Measurements from ENCODE around the gene TMED4. TPM values are rescaled to one million over a fixed set of nuclear protein-coding genes. Genes with fewer than 3 reads are reported as not detected.

Gene TMED4
- total and polyA plus RNA-seq, 2 of the 13 experiments (the other 11 are each of a cell fraction or from before 2014, with no cell fraction given), result 81.4 to 109 TPM

DNA sequence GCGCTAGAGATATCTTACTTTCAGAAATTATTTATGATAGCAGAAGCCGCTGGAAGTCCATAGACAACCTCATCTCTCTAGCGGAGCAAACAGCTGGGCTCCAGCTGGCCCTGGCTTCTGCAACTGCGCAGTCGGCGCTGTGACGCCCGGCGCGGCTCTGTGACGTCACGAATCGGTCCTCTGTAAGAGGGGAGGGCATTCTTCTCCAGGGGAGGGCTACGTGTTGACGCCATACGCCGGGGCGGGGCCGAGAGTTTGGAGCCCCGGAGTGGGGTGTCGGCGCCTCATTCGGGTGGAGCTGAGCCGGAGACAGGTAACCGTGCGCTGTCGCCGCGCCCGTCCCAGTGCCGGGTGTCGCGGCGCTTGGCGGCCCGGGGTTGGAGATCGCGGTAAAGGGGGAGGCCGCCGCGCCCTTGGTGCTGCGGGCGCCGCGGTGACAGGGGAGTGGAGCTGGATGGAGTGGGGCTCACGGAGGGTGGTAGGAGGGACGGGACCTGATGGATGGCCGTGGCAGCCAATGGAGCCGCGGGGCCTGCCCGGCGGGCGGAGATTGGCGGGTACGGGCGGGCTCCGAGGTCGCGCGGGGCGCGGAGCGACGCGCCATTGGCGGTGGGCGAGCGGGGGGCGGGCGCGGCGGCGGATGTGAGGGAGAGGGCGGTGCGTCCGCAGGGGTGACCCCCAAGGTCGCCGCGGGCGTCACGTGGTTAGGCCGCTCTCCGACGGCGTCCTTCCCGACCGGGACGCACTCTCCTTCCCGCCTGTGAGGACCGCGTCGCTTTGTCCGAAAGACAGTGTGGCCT lies 24.5 kb upstream of the TMED4 start, which contains the start of gene OGDH (continued):
- no peak for TF ChIP-seq PHB2 (IDR thresholded peaks at IDR 0.05; ENCODE audit: partially characterized antibody)
- TF ChIP-seq, protein P1, sequence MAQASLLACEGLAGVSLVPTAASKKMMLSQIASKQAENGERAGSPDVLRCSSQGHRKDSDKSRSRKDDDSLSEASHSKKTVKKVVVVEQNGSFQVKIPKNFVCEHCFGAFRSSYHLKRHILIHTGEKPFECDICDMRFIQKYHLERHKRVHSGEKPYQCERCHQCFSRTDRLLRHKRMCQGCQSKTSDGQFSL (CRISPR knock-in tag; IDR thresholded peaks at IDR 0.05), result 0 out of 2 replicates have a peak, but pooled peaks have one; percentile 20
- no peak for TF ChIP-seq ARHGAP35 (CRISPR knock-in tag; IDR thresholded peaks at IDR 0.05; ENCODE audit: borderline replicate concordance)
- TF ChIP-seq, protein P2, sequence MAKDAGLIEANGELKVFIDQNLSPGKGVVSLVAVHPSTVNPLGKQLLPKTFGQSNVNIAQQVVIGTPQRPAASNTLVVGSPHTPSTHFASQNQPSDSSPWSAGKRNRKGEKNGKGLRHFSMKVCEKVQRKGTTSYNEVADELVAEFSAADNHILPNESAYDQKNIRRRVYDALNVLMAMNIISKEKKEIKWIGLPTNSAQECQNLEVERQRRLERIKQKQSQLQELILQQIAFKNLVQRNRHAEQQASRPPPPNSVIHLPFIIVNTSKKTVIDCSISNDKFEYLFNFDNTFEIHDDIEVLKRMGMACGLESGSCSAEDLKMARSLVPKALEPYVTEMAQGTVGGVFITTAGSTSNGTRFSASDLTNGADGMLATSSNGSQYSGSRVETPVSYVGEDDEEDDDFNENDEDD (CRISPR knock-in tag; IDR thresholded peaks at IDR 0.05; ENCODE audit: borderline replicate concordance), result peak; percentile 90; the same call in 1 of the 2 replicates
- TF ChIP-seq HNRNPUL1 (IDR thresholded peaks at IDR 0.05; ENCODE audit: low read depth, low read length), result no peak
- TF ChIP-seq ZNF230 (CRISPR knock-in tag; IDR thresholded peaks at IDR 0.05), result no peak
- TF ChIP-seq ZNF781 (CRISPR knock-in tag; IDR thresholded peaks at IDR 0.05; ENCODE audit: borderline replicate concordance, not compliant biosample characterization), result no peak
- TF ChIP-seq ZNF343 (CRISPR knock-in tag; IDR thresholded peaks at IDR 0.05), result peak; percentile 50
- TF ChIP-seq, protein P3, sequence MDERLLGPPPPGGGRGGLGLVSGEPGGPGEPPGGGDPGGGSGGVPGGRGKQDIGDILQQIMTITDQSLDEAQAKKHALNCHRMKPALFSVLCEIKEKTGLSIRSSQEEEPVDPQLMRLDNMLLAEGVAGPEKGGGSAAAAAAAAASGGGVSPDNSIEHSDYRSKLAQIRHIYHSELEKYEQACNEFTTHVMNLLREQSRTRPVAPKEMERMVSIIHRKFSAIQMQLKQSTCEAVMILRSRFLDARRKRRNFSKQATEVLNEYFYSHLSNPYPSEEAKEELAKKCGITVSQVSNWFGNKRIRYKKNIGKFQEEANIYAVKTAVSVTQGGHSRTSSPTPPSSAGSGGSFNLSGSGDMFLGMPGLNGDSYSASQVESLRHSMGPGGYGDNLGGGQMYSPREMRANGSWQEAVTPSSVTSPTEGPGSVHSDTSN (CRISPR knock-in tag; IDR thresholded peaks at IDR 0.05), result peak; percentile 91
- peak; percentile 74; the same call in 1 of the 2 replicates for TF ChIP-seq SALL2 (CRISPR knock-in tag; IDR thresholded peaks at IDR 0.05)
- TF ChIP-seq, protein P4, sequence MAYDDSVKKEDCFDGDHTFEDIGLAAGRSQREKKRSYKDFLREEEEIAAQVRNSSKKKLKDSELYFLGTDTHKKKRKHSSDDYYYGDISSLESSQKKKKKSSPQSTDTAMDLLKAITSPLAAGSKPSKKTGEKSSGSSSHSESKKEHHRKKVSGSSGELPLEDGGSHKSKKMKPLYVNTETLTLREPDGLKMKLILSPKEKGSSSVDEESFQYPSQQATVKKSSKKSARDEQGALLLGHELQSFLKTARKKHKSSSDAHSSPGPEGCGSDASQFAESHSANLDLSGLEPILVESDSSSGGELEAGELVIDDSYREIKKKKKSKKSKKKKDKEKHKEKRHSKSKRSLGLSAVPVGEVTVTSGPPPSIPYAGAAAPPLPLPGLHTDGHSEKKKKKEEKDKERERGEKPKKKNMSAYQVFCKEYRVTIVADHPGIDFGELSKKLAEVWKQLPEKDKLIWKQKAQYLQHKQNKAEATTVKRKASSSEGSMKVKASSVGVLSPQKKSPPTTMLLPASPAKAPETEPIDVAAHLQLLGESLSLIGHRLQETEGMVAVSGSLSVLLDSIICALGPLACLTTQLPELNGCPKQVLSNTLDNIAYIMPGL (CRISPR knock-in tag; IDR thresholded peaks at IDR 0.05; ENCODE audit: borderline replicate concordance in 1 of 2, low read depth in 1 of 2), result peak in 1 of 2 experiments; percentile 74; a peak in 1 of 4 replicates
- TF ChIP-seq ZMYM4 (CRISPR knock-in tag; IDR thresholded peaks at IDR 0.05), result peak; percentile 76
- TF ChIP-seq, protein P5, sequence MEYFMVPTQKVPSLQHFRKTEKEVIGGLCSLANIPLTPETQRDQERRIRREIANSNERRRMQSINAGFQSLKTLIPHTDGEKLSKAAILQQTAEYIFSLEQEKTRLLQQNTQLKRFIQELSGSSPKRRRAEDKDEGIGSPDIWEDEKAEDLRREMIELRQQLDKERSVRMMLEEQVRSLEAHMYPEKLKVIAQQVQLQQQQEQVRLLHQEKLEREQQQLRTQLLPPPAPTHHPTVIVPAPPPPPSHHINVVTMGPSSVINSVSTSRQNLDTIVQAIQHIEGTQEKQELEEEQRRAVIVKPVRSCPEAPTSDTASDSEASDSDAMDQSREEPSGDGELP (IDR thresholded peaks at IDR 0.05; ENCODE audit: borderline replicate concordance, low read depth), result peak; percentile 100
- TF ChIP-seq U2AF2 (IDR thresholded peaks at IDR 0.05; ENCODE audit: low read depth, low read length), result no peak
- TF ChIP-seq, protein P6, sequence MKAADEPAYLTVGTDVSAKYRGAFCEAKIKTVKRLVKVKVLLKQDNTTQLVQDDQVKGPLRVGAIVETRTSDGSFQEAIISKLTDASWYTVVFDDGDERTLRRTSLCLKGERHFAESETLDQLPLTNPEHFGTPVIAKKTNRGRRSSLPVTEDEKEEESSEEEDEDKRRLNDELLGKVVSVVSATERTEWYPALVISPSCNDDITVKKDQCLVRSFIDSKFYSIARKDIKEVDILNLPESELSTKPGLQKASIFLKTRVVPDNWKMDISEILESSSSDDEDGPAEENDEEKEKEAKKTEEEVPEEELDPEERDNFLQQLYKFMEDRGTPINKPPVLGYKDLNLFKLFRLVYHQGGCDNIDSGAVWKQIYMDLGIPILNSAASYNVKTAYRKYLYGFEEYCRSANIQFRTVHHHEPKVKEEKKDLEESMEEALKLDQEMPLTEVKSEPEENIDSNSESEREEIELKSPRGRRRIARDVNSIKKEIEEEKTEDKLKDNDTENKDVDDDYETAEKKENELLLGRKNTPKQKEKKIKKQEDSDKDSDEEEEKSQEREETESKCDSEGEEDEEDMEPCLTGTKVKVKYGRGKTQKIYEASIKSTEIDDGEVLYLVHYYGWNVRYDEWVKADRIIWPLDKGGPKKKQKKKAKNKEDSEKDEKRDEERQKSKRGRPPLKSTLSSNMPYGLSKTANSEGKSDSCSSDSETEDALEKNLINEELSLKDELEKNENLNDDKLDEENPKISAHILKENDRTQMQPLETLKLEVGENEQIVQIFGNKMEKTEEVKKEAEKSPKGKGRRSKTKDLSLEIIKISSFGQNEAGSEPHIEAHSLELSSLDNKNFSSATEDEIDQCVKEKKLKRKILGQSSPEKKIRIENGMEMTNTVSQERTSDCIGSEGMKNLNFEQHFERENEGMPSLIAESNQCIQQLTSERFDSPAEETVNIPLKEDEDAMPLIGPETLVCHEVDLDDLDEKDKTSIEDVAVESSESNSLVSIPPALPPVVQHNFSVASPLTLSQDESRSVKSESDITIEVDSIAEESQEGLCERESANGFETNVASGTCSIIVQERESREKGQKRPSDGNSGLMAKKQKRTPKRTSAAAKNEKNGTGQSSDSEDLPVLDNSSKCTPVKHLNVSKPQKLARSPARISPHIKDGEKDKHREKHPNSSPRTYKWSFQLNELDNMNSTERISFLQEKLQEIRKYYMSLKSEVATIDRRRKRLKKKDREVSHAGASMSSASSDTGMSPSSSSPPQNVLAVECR (CRISPR knock-in tag; IDR thresholded peaks at IDR 0.05; ENCODE audit: borderline replicate concordance), result peak; percentile 87
- no peak for TF ChIP-seq STAG1 (CRISPR knock-in tag; IDR thresholded peaks at IDR 0.05)
- no peak for TF ChIP-seq ZNF382 (CRISPR knock-in tag; IDR thresholded peaks at IDR 0.05; ENCODE audit: borderline replicate concordance)
- no peak for TF ChIP-seq HMG20B (CRISPR knock-in tag; conservative IDR thresholded peaks at IDR 0.05)
